B cell (primary cell): ENCODE data around the gene GNG11. TPM values are rescaled to one million over a fixed set of nuclear protein-coding genes. Genes with fewer than 3 reads are reported as not detected.

Experiments
- ATAC-seq: fragments of 200-7000 bp; cut with Tn5 transposase; one replicate; pipeline ENCODE4 v1.10.0; 2021; ENCODE audit warnings: low read depth, mild to moderate bottlenecking, moderate number of reproducible peaks, moderate library complexity
- CTCF ChIA-PET: fragments of 350-600 bp; sonication (Branson Sonifier 250); formaldehyde crosslinking; loops from one replicate; lab custom pipeline; 2021; ENCODE audit warnings: antibody characterized with exemption, inconsistent platforms; lab: Charles Lee
- POLR2A ChIA-PET: fragments of 350-600 bp; sonication (Branson Sonifier 250); formaldehyde crosslinking; loops from one replicate; lab custom pipeline; 2021; ENCODE audit warnings: antibody characterized with exemption; lab: Charles Lee
- DNase-seq: peaks from one replicate; pipeline ENCODE4 v3.0.0; 2013
- H2AFZ ChIP-seq: 2 replicates; pipeline ENCODE4 v1.6.1; 2012; ENCODE audit warnings: mild to moderate bottlenecking, low read depth, low read length; ENCODE audit not compliant: insufficient read depth, poor library complexity, severe bottlenecking
- H3K27ac ChIP-seq, 2 donors: 1 replicate in 1 of 2; 2 replicates in 1 of 2; pipeline ENCODE4 v1.5.1; 2012 to 2013; ENCODE audit warnings: low read length in 2 of 2, mild to moderate bottlenecking in 2 of 2, moderate library complexity in 1 of 2
- H3K27me3 ChIP-seq, 4 experiments: fragments of 200-600 bp in 1 of 4; sonication (generic) in 1 of 4; replicated peaks in 1 of 4; 1 replicate in 2 of 4; 2 replicates in 2 of 4; pipeline versions ENCODE4 v1.6.1 to v1.7.0; 2013 to 2016; ENCODE audit warnings: low read length in 3 of 4, mild to moderate bottlenecking in 2 of 4, mixed read lengths in 1 of 4, moderate library complexity in 1 of 4; ENCODE audit not compliant: insufficient read depth in 4 of 4, control insufficient read depth in 3 of 4; ENCODE audit errors: control extremely low read depth in 1 of 4
- H3K36me3 ChIP-seq, 2 experiments: replicated peaks in 1 of 2; 1 replicate in 1 of 2; 2 replicates in 1 of 2; pipeline versions ENCODE4 v1.6.1 to v1.7.1; 2013; ENCODE audit warnings: low read length in 1 of 2; ENCODE audit not compliant: insufficient read depth in 2 of 2, control insufficient read depth in 1 of 2; ENCODE audit errors: control extremely low read depth in 1 of 2, extremely low read depth in 1 of 2
- H3K4me1 ChIP-seq, 2 donors: fragments of 200-600 bp in 1 of 2; sonication (generic) in 1 of 2; 1 replicate in 1 of 2; 2 replicates in 1 of 2; pipeline versions ENCODE4 v1.5.1 to v1.6.1; 2013 to 2017; ENCODE audit warnings: low read length in 2 of 2; ENCODE audit not compliant: control insufficient read depth in 2 of 2, insufficient read depth in 2 of 2
- H3K4me2 ChIP-seq: replicated peaks from 2 replicates; pipeline ENCODE3; 2012; ENCODE audit warnings: mild to moderate bottlenecking, low read depth, low read length; ENCODE audit not compliant: poor library complexity, severe bottlenecking
- H3K4me3 ChIP-seq, 5 experiments: fragments of 200-600 bp in 1 of 5; sonication (generic) in 1 of 5; 1 replicate in 3 of 5; 2 replicates in 2 of 5; pipeline versions ENCODE4 v1.5.1 to v1.7.0; 2011 to 2016; ENCODE audit warnings: low read length in 4 of 5, mild to moderate bottlenecking in 4 of 5, low read depth in 2 of 5, control low read depth in 1 of 5, moderate library complexity in 1 of 5; ENCODE audit not compliant: insufficient read depth in 1 of 5; ENCODE audit errors: control extremely low read depth in 1 of 5, extremely low read depth in 1 of 5
- H3K79me2 ChIP-seq: fragments of 200-600 bp; sonication (generic); one replicate; pipeline ENCODE4 v1.6.0; 2016; ENCODE audit warnings: low read length; ENCODE audit not compliant: control insufficient read depth, insufficient read depth
- H3K9ac ChIP-seq: fragments of 200-600 bp; sonication (generic); 2 replicates; pipeline ENCODE4 v1.6.1; 2017; ENCODE audit warnings: mild to moderate bottlenecking, low read length, moderate library complexity
- H3K9me3 ChIP-seq, 3 donors: one replicate each; pipeline versions ENCODE4 v1.6.1 to v1.7.1; 2013; ENCODE audit warnings: low read length in 2 of 3; ENCODE audit not compliant: control insufficient read depth in 2 of 3, insufficient read depth in 1 of 3; ENCODE audit errors: control extremely low read depth in 1 of 3
- H4K20me1 ChIP-seq: 2 replicates; pipeline ENCODE4 v1.6.0; 2012; ENCODE audit warnings: mild to moderate bottlenecking, low read length; ENCODE audit not compliant: insufficient read depth, control insufficient read depth, poor library complexity, severe bottlenecking
- H3K27ac Mint-ChIP-seq: one replicate; pipeline ENCODE4 v1.8.0; 2021; ENCODE audit warnings: mixed read lengths
- H3K27me3 Mint-ChIP-seq: one replicate; pipeline ENCODE4 v1.8.0; 2021; ENCODE audit warnings: mixed read lengths
- H3K4me1 Mint-ChIP-seq: one replicate; pipeline ENCODE4 v1.8.0; 2021; ENCODE audit warnings: mixed read lengths
- H3K4me3 Mint-ChIP-seq: one replicate; pipeline ENCODE4 v1.8.0; 2021; ENCODE audit warnings: mixed read lengths
- H3K9me3 Mint-ChIP-seq: one replicate; pipeline ENCODE4 v1.8.0; 2022; ENCODE audit warnings: mixed read lengths; ENCODE audit not compliant: insufficient read depth
- CTCF ChIP-seq: fragments of 200-600 bp; IDR thresholded peaks from one replicate; pipeline ENCODE4 v1.8.0; 2022; ENCODE audit warnings: antibody characterized with exemption, mild to moderate bottlenecking
- EZH2 ChIP-seq: IDR thresholded peaks from 2 replicates; pipeline ENCODE4 v1.6.1; 2012; ENCODE audit warnings: borderline replicate concordance, low read depth, mild to moderate bottlenecking, moderate library complexity, low read length; ENCODE audit not compliant: insufficient read depth, poor library complexity, severe bottlenecking
- WGBS: methylation state at CpG from one replicate; pipeline ENCODE4 v1.1.5; 2013; ENCODE audit warnings: missing lambda C conversion rate; ENCODE audit not compliant: insufficient coverage; 5-methylcytosine and 5-hydroxymethylcytosine counted together
- intact Hi-C: fragments of 100-400 bp; cut with micrococcal nuclease; formaldehyde crosslinking; loops from one replicate; pipeline ENCODE4 v1.10.0; 2022
- polyA plus RNA-seq: library from polyadenylated mRNA; depleted of rRNA; stranded (reverse); fragments of >200 nt; gene quantifications from 2 replicates; pipeline ENCODE4 v1.2.3, GENCODE V29; 2012
- total RNA-seq, 2 donors: library from RNA; stranded (reverse); fragments of 120-200 nt in 1 of 2; gene quantifications; 1 replicate in 1 of 2; 2 replicates in 1 of 2; pipeline versions ENCODE4 v1.2.3 to v1.2.4, GENCODE V29; 2013 to 2022

The GNG11 gene
- total and polyA plus RNA-seq, 2 donors (not counting 1 experiment from before 2014, with no cell fraction given), result 0.37 to 1.7 TPM

GRCh38 chr7:93943816-93944540, 22.4 kb downstream of the GNG11 start:
- Histone ChIP-seq H3K4me3 (no peak overlapping the region), H3K79me2 (no peaks in the 10 kb centered on the region), H3K4me1 (no peaks in the 10 kb centered on the region), H3K9ac (no peak overlapping the region), H3K9me3 (no peaks in the 10 kb centered on the region), H4K20me1 (no peaks in the 10 kb centered on the region), H3K4me2 (no peak overlapping the region), H2AFZ (no peak overlapping the region), H3K27ac (no peak overlapping the region), H3K36me3 (no peaks in the 10 kb centered on the region), H3K27me3 (no peaks in the 10 kb centered on the region)
- peaks cover 2% of the 10 kb centered on the region for H3K27me3 Mint-ChIP-seq
- intact Hi-C loops, result no loop called here
- H3K9me3 Mint-ChIP-seq, result no peaks in the 10 kb centered on the region
- ChIA-PET POLR2A (no interaction called here), CTCF (no interaction called here)
- ATAC-seq (no peak), DNase-seq (no peak)
- WGBS, result 83% methylated on average over 1 of the region's 4 CpGs
- TF ChIP-seq EZH2 (no peak), CTCF (no peak)
- H3K4me3 Mint-ChIP-seq, result no peak overlapping the region
- H3K27ac Mint-ChIP-seq, result no peak overlapping the region
- peaks cover 2% of the 10 kb centered on the region for H3K4me1 Mint-ChIP-seq

GRCh38 chr7:93944673-93945072, 23.1 kb downstream of the GNG11 start:
- no peak overlapping the region for H3K4me3 ChIP-seq
- H3K9me3 ChIP-seq, result no peaks in the 10 kb centered on the region
- no peak overlapping the region for H3K27ac ChIP-seq
- TF ChIP-seq EZH2 (no peak), CTCF (no peak)
- no peaks in the 10 kb centered on the region for H3K4me1 ChIP-seq
- no peaks in the 10 kb centered on the region for H3K9me3 Mint-ChIP-seq
- ATAC-seq (no peak), DNase-seq (no peak)
- peaks cover 2% of the 10 kb centered on the region for H3K4me1 Mint-ChIP-seq
- no peaks in the 10 kb centered on the region for H3K79me2 ChIP-seq
- H3K36me3 ChIP-seq, result no peaks in the 10 kb centered on the region
- no peak overlapping the region for H3K27ac Mint-ChIP-seq
- intact Hi-C loops, result no loop called here
- no peak overlapping the region for H3K4me2 ChIP-seq
- no peaks in the 10 kb centered on the region for H3K27me3 ChIP-seq
- no peak overlapping the region for H2AFZ ChIP-seq
- H4K20me1 ChIP-seq, result no peaks in the 10 kb centered on the region
- ChIA-PET POLR2A (no interaction called here), CTCF (no interaction called here)
- WGBS, result no CpG with 5 or more reads among the region's 1 CpG
- no peak overlapping the region for H3K9ac ChIP-seq
- H3K27me3 Mint-ChIP-seq, result peaks cover 2% of the 10 kb centered on the region
- H3K4me3 Mint-ChIP-seq, result no peak overlapping the region
